GM20431 (cell line): ENCODE results near the gene GNB1L.

ENCODE experiments used
- in situ Hi-C: fragments of 300-500 bp; cut with MseI, MboI; formaldehyde crosslinking; loops from one replicate; pipeline ENCODE4 v1.15.0; 2020; ENCODE audit warnings: low sequenced_read_pairs; ENCODE audit not compliant: unreplicated experiment

GNB1L gene

GRCh38 chr22:19831016-19831415 is 23.7 kb downstream of the GNB1L start:
- in situ Hi-C loops: no loop called here

DNA sequence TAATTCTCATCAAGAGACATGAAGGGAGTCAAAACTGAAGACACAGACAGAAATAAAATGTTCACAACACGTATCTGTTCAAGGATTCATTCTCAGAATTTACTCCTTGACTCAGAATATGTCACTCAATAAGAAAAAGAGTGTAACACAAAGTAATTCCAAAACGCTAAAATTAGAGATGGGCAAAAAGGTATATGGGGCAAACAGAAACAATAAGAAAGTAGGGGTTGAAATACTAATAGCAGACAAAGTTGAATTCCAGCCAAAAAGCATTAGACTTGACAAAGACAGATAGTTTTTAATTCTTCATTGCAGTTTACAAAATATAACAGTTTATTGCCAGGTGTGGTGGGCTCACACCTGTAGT is 26.7 kb downstream of the GNB1L start:
- in situ Hi-C loops: no loop called here

- in situ Hi-C loops: no loop called here
Measured at GRCh38 chr22:19827341-19828034, 27.2 kb downstream of the GNB1L start.

- in situ Hi-C loops: no loop called here
Measured at GRCh38 chr22:19826619-19826950, 28.1 kb downstream of the GNB1L start.

DNA sequence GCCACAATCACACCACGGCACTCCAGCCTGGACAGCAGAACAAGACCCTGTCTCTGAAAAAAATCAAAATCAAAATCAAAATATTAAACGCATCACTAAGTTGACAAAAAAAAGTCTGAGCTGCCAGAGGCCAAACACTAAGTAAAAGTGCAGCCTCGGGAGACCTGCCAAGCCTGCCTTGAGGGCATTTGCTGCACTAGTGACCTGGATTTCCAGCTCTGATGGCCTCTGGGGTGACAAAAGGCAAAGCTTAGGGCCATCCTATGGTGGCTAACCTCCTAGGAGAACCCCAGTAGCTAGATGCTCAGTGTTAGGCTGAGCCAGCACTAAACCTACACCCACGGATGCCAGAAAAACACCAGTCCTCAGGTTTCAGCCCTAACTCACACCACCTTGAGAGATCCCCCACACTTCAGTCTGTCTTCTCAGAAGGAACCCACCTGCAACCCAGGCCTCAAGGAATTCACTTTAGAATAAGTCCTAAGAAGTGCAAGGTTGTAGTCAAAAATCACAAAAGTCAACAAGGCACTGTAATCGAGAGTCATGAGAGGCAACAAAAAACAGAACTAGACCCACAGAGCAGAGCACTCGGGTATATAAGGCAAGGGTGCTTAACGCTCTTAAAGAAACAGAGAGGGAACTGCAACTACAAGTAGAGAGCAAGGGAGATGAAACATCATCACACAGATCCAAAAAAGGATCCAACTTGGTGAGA is 28.6 kb downstream of the GNB1L start:
- in situ Hi-C loops: no loop called here

DNA sequence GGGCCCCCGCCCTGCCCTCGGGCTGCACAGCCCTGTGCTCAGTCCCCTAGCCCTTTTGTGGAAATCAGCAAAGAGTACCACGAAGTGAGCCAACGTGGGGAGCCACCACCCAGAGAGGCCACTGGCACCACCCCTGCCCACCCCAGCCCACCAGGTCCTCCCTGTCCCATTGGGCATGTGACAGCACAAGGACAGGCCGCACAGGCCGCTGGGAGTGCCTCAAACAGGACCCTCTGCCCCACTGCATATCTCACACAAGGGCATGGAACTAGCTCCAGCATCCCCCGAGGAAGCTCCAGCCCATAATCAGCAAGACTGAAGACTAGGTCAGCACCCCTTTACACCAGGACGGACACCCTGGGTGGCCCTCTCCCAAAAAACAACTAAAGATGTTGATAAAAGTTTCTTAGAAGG is 29.7 kb downstream of the GNB1L start:
- in situ Hi-C loops: no loop called here

DNA sequence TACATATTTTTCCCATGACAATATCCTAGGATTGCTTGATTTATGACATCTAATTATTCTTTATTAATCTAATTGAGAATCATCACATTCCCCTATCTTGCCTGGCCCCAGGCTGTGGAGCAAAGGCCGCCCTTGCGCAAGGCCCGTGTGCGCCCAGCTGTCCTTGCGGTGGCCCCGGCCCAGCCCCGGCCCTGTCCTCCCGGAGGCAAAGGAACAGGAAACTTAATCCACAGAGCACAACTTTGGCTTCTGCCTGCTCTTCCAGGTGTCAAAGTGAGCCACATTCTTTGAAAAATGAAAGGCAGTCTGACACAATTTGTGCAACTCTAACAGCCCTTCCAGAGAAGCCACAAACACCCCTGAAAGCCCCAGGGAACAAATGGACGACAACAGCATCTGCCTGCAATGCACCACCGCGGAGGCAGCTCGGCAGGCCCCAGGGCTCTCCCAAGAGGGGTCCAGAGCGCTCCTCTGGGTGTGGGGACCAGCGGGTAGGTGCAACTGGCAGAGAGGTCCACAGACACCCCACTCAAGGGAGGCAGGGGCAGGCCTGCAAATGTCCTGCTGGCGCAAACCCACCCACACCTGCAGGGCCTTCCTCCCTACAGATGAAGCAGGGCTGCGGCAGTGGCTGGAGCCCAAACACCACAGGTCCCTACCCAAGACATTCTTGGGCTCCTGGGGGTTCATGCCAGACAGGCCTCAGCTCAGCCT is 30.3 kb downstream of the GNB1L start:
- in situ Hi-C loops: no loop called here

DNA sequence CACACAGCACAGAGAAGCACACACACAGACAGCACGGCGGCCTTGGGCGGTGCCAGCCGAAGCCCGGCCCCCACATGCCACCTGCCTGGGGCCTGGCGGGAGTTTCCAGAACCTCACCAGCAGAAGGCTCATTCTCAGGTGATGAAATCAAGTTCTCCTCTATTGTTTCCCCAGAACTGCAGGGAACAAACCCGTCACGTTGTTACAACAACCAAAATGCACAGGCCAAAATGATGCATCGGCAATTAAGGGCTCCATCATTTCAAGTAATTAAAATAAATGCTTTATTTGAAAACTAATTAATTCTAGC is 30.8 kb downstream of the GNB1L start:
- in situ Hi-C loops: no loop called here

DNA sequence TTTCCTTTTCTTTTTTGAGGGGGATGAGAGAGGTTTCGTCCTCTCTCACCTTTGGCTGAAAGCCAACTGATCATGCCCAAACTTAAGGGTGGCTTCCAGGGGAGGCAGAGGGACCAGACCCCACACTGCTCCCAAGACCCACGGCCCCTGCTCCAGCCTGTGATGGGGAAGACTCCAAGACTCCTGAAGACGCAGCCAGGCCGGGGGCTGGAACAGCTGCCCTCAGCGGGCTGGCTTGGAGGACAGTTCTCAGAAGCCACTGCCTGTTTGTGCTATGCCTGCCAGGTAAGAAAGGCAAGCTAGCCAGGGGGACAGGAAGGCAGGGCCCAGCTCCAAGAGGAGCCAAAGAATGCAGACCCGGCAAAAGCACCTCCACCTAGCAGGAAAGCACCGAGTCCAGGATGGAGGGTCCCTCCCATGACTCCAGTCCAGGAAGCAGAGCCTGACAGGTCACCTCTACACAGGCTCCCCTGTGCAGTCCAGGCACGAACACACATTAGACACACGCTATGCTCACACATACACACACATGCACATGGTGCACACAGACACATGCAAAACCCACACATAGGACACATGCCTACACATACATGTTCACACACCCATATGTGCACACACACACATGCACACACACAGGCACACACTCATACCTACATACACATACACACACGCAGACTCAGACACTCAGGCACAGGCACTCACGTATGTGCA is 31.3 kb downstream of the GNB1L start:
- in situ Hi-C loops: no loop called here

DNA sequence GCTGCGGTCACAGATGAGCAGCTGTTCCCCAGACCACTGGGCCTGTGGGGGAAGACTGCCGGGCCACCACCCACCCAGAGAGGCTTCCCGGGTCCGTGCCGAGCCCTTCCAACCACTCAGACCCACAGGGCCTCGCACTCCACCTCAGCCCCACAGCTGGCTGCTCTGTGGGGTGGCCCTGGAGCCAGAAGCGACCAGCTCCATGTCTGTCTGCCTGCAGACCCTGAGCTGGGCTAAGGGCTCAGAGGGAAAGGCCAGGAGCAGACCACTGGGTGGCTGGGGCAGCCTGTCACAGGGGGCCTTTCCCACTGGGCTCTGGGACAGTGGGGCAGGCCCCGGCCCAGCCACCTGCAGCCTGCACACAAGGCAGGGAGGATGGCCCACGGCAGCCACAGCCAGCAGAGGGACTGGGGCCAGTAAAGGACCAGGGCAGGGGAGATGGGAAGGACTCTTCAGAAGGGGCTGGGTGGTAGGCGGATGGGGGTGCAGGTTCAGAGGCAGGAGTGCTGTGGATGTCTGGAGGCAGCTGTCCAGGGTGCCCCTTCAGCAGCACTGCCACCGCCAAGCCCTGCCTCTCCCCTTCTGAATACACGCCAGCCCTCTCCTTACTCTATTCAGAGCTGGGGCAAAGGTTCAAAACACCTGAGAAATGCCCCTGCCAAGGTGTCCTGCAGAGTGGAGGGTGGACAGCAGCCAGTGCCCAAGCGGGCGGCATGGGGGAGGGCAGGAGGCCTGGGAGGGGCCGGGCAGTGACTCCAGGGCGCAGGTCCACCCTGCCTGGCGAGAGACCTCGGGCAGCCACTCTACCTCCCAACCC is 32.2 kb downstream of the GNB1L start:
- in situ Hi-C loops: no loop called here

- in situ Hi-C loops: no loop called here
Measured at GRCh38 chr22:19821523-19822300, 33.0 kb downstream of the GNB1L start.

- in situ Hi-C loops: no loop called here
Measured at GRCh38 chr22:19820880-19821522, 33.7 kb downstream of the GNB1L start.

GRCh38 chr22:19819911-19820879 is 34.5 kb downstream of the GNB1L start:
- in situ Hi-C loops: no loop called here

DNA sequence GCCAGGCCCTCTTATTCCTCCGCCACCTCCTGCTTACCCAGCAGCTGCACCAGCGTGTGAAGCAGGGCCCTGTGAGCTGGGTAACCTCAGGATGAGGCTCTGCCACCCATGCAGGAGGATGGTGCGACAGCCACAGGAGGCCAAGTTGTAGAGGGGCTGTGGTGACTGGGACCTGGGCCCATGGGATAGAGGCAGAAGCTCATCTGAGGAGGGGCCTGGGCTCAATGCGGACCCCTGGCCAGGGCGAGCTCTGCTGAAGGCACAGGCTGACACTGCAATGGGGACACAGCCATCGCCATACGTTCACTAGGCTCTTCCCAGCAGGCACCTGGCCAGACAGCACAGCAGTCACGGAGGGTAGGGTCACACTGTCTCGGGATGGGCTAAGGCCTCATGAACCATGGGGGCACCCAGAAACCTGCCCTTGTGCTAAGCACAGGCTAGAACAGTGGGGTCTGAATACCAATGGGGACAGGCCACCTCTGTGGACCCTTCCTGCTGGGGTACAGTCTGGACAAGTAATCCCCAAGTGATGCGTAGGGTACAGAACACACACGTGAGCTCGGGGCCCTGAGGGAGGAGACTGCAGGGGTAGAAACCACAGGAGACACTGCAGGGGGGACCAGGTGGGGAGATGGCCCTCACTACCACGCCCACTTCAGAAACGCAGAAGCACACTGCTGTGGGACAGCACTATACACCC is 35.3 kb downstream of the GNB1L start:
- in situ Hi-C loops: no loop called here

DNA sequence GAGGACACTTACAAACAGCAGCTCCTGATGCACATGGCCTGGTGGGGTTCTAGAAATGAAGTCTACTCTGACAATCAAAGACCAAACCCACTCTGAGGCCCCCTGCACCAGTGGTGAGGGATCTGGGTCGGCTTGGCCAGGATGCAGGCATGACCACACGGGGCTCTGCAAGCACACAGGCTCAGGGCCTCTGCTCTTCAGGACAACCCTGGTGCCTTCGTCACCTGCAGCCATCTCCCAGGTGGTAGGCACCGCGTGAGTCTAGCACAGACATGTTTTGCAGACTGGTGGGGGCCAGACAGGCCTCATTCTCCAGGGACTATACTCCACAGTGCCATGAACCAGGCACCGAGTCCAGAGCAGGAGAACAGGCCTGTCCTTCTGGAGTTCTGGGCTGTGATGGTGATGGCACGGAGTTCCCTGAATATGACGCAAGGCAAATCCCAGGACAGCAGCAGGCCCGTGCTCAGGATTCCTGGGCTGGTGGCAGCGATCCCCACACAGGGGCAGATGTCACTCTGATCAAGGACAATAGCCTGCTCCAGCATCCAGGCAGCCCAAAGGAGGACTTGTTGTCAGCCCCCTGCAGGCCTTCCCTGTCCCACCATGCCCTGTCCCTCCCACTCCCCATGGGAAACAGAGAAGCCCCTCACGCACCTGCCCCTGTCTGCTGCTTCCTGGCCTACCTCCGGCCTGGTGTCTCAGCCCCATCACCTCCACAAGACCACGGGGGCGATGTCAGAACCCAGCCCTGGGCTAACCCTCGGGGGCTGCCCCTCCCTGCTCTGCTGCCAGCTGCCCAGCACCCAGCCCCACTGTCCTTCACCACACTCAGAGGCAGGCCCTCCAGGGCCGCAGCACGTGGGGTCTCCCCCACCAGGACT is 36.1 kb downstream of the GNB1L start:
- in situ Hi-C loops: no loop called here

DNA sequence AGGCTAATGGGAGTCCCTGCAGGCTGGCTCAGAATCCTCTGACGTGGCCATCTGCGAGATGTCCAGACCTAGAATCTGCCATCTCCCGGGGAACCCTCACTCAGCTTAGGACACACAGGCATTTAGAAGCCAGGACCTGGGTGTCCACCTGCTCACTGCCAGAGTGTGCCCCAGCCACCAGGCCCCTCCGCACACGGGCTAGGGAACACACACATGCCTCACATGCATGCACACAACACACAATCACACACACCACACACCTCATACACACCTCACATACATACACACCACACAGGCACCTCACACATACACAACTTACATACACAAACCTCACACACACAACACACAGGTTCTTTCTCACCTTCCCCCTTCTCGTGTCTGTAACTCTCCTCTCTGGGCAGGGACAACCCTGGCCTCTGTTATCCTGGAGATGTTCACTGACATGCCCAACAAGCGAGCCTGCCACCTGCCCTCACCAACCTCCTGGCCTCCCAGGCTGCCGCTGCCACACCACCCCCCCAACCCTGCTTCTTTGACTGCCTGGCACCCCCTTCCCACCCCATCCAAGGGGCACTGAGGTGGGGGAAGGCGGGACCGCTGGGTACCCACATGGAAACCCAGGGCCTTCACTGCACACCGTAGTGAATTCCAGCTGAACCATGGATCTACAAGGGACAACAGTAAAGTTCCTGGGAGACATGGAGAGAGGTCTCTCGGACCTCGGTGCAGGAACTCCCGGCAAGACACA is 38.1 kb downstream of the GNB1L start:
- in situ Hi-C loops: no loop called here
